ENCODE measurements around the gene TTC34. TPM values are rescaled to one million over a fixed set of nuclear protein-coding genes. Genes with fewer than 3 reads are reported as not detected.
"Not testable (repeated sequence)": the region's sequence is repeated elsewhere in the genome, so short reads cannot be mapped to it uniquely, and the experiment has no call there.

The TTC34 gene
- total RNA-seq, 2 experiments from 2014 or later: 2.7 to 2.8 TPM

DNA sequence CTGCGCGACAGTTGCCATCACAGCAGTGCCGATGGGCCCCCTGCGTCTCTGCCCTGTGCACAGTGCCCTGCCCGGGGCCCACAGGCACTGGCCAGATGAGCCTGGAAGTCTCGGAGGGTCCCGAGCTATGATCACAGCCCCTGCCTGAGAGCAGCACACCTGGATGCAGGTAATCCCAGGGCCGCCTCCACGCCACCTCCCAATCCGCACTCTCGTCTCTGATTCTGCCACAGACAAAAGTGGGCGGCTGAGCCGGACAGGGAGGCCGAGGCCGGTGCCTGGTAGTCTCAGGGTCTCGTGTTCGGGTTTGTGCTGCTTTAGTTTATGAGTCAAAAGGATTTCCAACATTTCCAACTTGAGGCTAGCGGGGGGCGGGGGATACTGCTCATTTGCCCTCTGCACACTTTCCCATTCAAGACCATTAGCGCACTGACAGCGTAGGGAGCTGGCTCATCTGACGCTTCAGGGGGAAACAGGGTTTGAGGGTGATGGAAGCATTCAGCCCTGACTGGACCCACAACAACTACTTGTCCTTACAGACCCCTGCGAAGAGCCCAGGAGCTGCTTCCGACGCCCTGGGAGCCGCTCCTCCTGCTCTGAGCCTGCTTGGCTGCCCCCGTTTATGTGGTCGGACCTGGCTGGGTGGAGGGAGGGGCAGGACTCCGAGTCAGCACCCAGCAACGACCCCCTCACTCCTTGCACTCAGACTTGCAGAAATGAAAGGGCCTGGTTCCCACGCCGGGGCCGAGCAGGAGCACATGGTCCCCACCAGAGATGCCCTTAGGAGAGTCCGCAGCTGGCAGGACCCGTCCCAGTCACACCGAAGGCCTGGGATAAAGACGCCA, 1.8 kb upstream of the TTC34 start:
- ATAC-seq (ENCODE audit: low read depth): no peak

DNA sequence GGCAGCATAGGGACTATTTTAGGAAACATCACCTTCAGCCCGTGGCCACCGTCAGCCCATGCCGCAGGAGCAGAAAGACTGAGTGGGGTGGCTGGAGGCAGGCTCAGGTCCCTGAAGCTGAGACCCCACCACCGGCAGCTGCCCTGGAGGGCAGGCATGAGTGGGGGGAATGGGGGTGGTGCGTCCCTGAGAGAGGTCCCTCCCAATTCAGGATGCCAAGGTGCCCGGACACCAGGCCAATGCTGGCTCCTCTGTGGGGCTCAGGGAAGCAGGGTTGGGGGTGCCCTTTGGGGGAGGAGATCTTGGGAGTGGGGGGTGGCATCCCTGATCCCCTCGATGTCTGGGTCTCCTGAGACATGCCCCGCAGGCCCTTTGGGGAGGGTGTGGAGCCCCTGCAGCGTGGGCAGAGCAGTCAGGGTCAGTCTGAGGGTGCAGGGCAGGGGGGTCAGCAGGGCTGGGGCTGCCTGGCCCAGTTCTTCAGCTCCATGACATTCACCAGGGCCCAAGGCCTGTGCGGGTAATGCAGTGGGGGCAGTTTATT, 998 bp upstream of the TTC34 start:
- POLR2A ChIA-PET: no interaction called here
- Mint-ChIP-seq H3K9me3 (no peaks in the 10 kb centered on the region), H3K4me1 (peaks cover 2% of the 10 kb centered on the region), H3K27me3 (no peaks in the 10 kb centered on the region), H3K27ac (no peak overlapping the region), H3K36me3 (no peaks in the 10 kb centered on the region), H3K4me3 (no peak overlapping the region)
- DNase-seq (no peak), ATAC-seq (ENCODE audit: low read depth) (no peak)

More for the DNA sequence above, 1.8 kb upstream of the TTC34 start:
- Mint-ChIP-seq H3K9me3 (no peaks in the 10 kb centered on the region), H3K27me3 (no peaks in the 10 kb centered on the region), H3K36me3 (no peaks in the 10 kb centered on the region), H3K4me1 (peaks cover 2% of the 10 kb centered on the region), H3K27ac (no peak overlapping the region), H3K4me3 (no peak overlapping the region)
- peak; percentile 17 for DNase-seq
- POLR2A ChIA-PET: interaction anchor here (0.6 kb wide), 1 partner anchor 14 kb away, joined by 3 read pairs; no protein-coding TSS in a partner anchor

DNA sequence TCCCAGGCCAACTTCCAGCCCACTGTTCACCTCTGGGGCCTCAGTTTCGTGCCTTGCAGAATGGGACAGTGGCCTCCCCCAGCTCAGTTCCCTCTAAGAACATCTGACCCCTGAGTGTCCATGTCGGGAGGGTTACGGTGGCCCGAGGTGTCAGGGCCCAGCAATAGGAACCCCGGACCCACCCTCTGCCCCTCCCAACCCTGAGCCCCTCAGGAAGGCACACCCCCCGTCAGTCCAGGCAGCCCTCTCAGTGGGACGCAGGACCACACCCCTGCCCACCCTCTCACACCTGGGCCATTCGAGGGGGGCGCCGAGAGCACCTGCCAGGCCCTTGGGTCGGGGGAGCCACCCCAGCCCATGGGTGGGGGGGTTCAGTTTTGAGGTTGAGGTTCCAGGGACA, 447 bp downstream of the TTC34 start:
- no peaks in the 10 kb centered on the region for H3K36me3 Mint-ChIP-seq
- no peaks in the 10 kb centered on the region for H3K27me3 Mint-ChIP-seq
- no peak overlapping the region for H3K27ac Mint-ChIP-seq
- H3K4me1 Mint-ChIP-seq: peaks cover 2% of the 10 kb centered on the region
- DNase-seq (no peak), ATAC-seq (ENCODE audit: low read depth) (no peak)
- no peak overlapping the region for H3K4me3 Mint-ChIP-seq
- H3K9me3 Mint-ChIP-seq: no peaks in the 10 kb centered on the region
- POLR2A ChIA-PET: no interaction called here

DNA sequence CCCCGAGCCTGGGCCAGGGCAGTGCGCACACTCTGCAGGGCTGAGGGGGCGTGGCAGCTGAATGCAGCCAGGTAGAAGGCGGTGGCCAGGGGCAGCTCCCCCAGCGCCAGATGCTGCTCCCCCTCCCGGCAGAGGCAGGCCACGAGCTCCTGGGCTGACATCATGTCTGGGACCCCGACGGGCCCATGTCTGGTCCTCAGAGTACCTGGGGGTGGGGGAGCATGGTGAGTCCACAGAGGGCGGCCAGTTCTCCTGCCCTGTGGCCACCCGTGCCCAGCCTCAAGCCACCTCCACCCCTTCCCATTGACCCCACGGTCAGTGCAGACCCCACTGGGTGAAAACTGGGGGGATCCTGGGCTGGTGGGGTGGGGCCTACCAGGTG, 838 bp downstream of the TTC34 start:
- no peaks in the 10 kb centered on the region for H3K9me3 Mint-ChIP-seq
- DNase-seq (peak; percentile 15), ATAC-seq (ENCODE audit: low read depth) (no peak)
- H3K36me3 Mint-ChIP-seq: no peaks in the 10 kb centered on the region
- no peak overlapping the region for H3K4me3 Mint-ChIP-seq
- H3K27ac Mint-ChIP-seq: no peak overlapping the region
- peaks cover 2% of the 10 kb centered on the region for H3K4me1 Mint-ChIP-seq
- H3K27me3 Mint-ChIP-seq: no peaks in the 10 kb centered on the region
- POLR2A ChIA-PET: no interaction called here

DNA sequence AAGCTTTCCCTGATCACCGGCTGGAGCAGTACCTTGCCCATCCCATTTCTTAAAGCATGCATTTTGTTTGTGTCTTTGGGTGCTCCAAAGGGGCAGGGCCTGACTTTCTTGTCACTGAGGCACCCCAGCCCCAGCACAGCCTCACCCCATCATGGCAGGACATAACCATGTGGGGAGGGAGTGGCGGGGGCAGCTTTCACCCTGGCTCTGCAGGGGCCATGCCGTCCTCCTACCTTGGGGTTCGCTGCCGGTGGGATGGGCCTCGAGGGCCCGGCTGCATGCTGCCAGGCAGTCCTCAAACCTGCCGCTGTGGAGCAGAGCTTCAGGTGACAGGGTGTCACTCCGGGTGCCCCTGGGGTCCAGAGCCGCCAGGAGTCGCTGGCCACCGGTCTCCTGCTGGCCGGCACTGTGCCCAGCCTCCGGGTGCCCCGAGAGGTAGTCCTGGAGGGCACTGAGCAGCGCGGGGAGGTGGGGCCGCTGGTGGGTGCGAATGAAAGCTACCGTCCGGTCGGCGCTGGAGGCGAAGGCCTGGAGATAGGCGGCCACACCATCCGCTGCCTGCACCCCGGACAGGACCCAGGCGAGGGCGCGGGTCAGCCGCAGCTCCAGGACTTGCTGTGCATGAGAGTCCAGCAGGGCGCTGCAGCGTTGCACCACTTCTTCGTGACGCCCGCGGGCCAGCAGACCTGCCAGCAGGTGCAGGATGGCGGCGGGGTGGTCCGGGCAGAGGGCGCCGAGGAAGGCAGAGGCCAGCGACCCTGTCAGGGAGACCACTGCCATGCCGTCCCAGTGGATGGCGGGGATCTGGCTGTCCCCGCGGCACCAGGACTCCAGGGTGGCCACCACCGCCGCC, 1.5 kb downstream of the TTC34 start:
- H3K36me3 Mint-ChIP-seq: no peaks in the 10 kb centered on the region
- H3K4me3 Mint-ChIP-seq: no peak overlapping the region
- no peak overlapping the region for H3K27ac Mint-ChIP-seq
- DNase-seq: peak; percentile 27
- no peak for ATAC-seq (ENCODE audit: low read depth)
- peaks cover 2% of the 10 kb centered on the region for H3K4me1 Mint-ChIP-seq
- POLR2A ChIA-PET: no interaction called here
- H3K27me3 Mint-ChIP-seq: no peaks in the 10 kb centered on the region
- peaks cover 1% of the 10 kb centered on the region for H3K9me3 Mint-ChIP-seq

- DNase-seq: peak; percentile 13
- H3K36me3 Mint-ChIP-seq; H3K4me1 Mint-ChIP-seq; ATAC-seq (ENCODE audit: low read depth); H3K27ac Mint-ChIP-seq; H3K4me3 Mint-ChIP-seq; POLR2A ChIA-PET; H3K27me3 Mint-ChIP-seq; H3K9me3 Mint-ChIP-seq: not testable (repeated sequence)
Observed at GRCh38 chr1:2798958-2799357, 2.5 kb downstream of the TTC34 start.

DNA sequence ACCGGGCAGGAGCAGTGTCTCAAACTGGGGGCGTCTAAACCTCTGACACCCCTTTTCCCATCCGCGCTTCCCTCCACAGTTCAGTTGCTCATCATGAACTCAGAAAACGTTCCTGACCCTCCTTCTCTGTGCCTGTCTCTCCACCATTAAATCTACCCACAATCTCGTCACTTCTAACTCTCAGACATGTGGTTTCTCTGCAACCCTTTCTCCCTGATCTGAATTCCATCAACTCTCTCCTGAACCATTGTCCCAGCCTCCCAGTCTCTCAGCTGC, 3.8 kb downstream of the TTC34 start:
- ATAC-seq (ENCODE audit: low read depth): no peak
- no peak for DNase-seq
- H3K9me3 Mint-ChIP-seq: peaks cover 8% of the 10 kb centered on the region
- peaks cover under 1% of the 10 kb centered on the region for H3K27me3 Mint-ChIP-seq
- H3K4me1 Mint-ChIP-seq: peaks cover 2% of the 10 kb centered on the region
- no peak overlapping the region for H3K27ac Mint-ChIP-seq
- no peak overlapping the region for H3K4me3 Mint-ChIP-seq
- POLR2A ChIA-PET: no interaction called here
- H3K36me3 Mint-ChIP-seq: no peaks in the 10 kb centered on the region

DNA sequence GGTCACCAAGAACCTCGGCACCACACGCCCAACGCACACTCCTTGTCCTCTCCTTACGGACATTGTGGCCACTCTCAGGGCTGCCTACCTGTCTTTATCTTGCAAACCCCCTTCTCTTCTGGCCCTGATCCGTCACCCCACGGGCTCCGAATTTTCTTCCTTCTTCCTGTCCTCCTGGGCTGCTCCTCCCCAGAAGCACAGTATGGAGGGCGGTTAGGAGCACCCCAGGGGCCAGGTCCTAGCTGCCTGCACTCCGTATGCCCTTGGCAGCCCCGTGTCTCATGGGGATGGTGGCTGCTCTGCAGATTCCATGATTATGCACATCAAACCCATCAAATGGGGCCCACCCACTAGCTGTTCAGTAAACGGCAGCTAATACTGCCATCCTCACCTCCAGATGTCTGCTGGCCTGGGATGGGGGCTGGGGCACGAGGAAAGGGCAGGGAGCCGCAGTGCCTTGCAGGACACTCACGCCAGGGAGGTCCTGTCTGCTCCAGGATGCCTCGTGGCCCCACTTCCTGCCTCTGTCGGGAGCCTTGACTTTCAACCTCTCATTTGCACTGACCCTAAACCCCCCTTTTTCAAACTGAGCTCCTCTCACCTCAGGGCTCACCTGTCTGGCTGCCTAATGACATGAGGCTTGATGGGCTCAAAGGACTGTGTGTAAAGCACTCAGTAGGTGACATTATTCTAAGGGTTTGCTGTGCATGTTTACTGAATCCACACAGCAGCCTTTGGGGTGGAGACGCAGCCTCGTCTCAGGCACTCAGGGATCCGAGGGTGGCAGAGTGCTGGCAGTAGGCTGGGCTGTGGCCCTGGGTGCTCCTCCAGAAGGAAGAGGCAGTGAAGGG, 4.4 kb downstream of the TTC34 start:
- no peak for ATAC-seq (ENCODE audit: low read depth)
- Mint-ChIP-seq H3K4me3 (no peak overlapping the region), H3K4me1 (peaks cover 2% of the 10 kb centered on the region), H3K36me3 (no peaks in the 10 kb centered on the region), H3K27ac (no peak overlapping the region), H3K27me3 (peaks cover 6% of the 10 kb centered on the region), H3K9me3 (peaks cover 12% of the 10 kb centered on the region)
- peak; percentile 16 for DNase-seq
- POLR2A ChIA-PET: no interaction called here

- ATAC-seq (ENCODE audit: low read depth) (no peak), DNase-seq (peak; percentile 1)
- Mint-ChIP-seq H3K27me3 (peaks cover 9% of the 10 kb centered on the region), H3K4me3 (no peak overlapping the region), H3K27ac (no peak overlapping the region), H3K9me3 (peaks cover 15% of the 10 kb centered on the region), H3K4me1 (no peaks in the 10 kb centered on the region), H3K36me3 (no peaks in the 10 kb centered on the region)
- POLR2A ChIA-PET: no interaction called here
Observed at GRCh38 chr1:2795926-2796325, 5.6 kb downstream of the TTC34 start.

- Mint-ChIP-seq H3K9me3 (peaks cover 15% of the 10 kb centered on the region), H3K36me3 (peaks cover 2% of the 10 kb centered on the region), H3K4me1 (peaks cover 5% of the 10 kb centered on the region), H3K27ac (no peak overlapping the region), H3K27me3 (peaks cover 29% of the 10 kb centered on the region), H3K4me3 (no peak overlapping the region)
- DNase-seq (peak; percentile 13), ATAC-seq (ENCODE audit: low read depth) (no peak)
- POLR2A ChIA-PET: no interaction called here
Observed at GRCh38 chr1:2791027-2791760, 10.3 kb downstream of the TTC34 start.

DNA sequence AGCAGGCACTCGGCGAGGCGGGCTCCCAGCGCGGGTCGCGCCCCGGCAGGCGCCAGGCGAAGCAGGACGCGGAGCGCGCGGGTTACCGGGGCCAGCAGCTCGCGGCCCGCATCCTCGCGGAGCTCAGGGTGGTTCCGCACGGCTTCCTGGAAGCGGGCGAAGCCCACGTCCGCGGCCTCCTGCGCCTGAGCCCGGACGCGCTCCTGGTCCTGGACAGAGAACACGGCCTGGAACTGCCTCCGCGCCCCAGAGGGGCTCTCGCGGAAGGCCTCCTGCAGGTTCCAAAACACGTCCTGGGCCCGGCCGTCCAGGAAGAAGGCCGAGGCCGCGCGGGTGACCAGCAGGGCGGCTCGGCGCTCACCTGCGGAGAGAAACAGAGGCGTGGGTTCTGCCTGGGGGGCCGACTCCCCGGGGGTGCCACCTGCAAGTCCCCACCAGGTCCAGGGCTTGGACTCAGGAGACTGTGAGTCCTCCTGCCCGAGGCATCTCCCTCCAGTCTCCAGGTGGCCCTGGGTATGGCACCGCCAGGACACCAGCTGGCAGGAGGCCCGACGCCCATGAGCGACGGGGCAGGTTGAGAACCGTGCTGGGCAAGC, 11.4 kb downstream of the TTC34 start:
- DNase-seq (peak; percentile 26), ATAC-seq (ENCODE audit: low read depth) (no peak)
- Mint-ChIP-seq H3K4me1 (peaks cover 5% of the 10 kb centered on the region), H3K4me3 (no peak overlapping the region), H3K27ac (no peak overlapping the region), H3K36me3 (peaks cover 2% of the 10 kb centered on the region), H3K27me3 (peaks cover 29% of the 10 kb centered on the region), H3K9me3 (peaks cover 14% of the 10 kb centered on the region)
- POLR2A ChIA-PET: no interaction called here

DNA sequence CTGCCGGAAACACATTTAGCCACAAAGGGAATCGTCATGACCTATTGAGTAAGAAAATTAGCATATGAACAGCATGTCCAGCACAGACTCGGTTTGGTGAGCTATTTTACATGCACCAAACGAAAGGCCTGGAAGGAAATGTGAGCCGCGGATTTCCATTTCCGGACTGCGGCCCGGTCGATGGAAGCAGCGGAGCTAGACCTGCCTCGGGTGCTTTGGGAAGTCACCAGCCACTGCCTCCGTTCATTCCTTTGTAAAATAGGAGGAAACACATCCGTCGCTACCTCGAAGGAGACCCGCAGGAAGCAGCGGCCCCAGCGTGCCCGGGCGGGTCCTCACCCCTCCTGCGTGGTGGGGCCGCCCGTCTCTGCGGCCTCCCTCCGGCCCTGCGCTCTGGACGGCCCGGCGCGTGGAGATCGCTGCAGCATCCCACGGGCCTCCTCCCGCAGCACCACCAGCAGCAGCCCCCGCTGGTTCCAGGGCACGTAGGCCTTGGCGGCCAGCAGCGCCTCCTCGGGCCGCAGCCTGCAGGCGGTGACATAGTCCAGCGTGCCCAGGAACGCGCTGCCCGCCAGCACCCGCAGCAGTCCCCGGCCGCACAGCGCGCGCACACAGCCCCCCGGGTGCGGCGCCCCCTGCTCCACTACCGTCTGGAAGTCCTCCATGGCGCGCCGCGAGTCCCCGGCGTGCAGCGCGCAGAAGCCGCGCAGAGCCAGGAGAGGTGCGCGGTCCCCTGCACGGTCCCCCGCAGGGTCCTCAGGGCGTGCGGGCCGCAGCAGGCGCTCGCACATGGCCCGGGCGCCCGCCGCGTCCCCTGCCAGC, 12.1 kb downstream of the TTC34 start:
- peak overlapping the region; percentile 39 for H3K4me3 Mint-ChIP-seq
- H3K36me3 Mint-ChIP-seq: peaks cover 2% of the 10 kb centered on the region
- peaks cover 5% of the 10 kb centered on the region for H3K4me1 Mint-ChIP-seq
- H3K9me3 Mint-ChIP-seq: peaks cover 12% of the 10 kb centered on the region
- ATAC-seq (ENCODE audit: low read depth) (peak; percentile 17), DNase-seq (peak; percentile 32)
- peaks cover 29% of the 10 kb centered on the region for H3K27me3 Mint-ChIP-seq
- H3K27ac Mint-ChIP-seq: no peak overlapping the region
- POLR2A ChIA-PET: interaction anchor here (0.7 kb wide), 2 partner anchors 14 to 374 kb away, joined by 3 to 5 read pairs; no protein-coding TSS in a partner anchor

Measured in activated naive CD8-positive, alpha-beta T cell treated with anti-CD3 and anti-CD28 coated beads, Interleukin-2, amount 10 ng/mL, durations not matched to agents 7 days and 5 days (primary cell).